G401.6 (cell line): ENCODE data around the gene SPEM3.

Source experiments
- FAIRE-seq: peaks from 2 replicates; lab custom pipeline; 2012; peaks lifted over from hg19 to GRCh38; lab: Jason Lieb, UNC

SPEM3 gene

GRCh38 chr17:7428557-7428956 is at the start of gene SPEM3:
Gene SPEM3, plus strand, starts transcription at chr17:7428857. Its CDS starts 46 bp downstream, at chr17:7428903.
- FAIRE-seq = no peak

GRCh38 chr17:7379134-7379533 is 49.5 kb upstream of the SPEM3 start:
- no peak for FAIRE-seq

- FAIRE-seq = no peak
Observed at GRCh38 chr17:7380321-7380720, 48.3 kb upstream of the SPEM3 start.

- FAIRE-seq = no peak
Observed at GRCh38 chr17:7380855-7381683, 47.6 kb upstream of the SPEM3 start, which contains the start of gene TNK1. Gene TNK1, plus strand, starts transcription at chr17:7381089. Its CDS starts 1,838 bp downstream, at chr17:7382927.

GRCh38 chr17:7382901-7383300 is 45.8 kb upstream of the SPEM3 start:
- no peak for FAIRE-seq

- no peak for FAIRE-seq
Observed at GRCh38 chr17:7383371-7383741, 45.3 kb upstream of the SPEM3 start.

- FAIRE-seq = no peak
Observed at GRCh38 chr17:7383742-7384488, 44.7 kb upstream of the SPEM3 start.

GRCh38 chr17:7384489-7385081 is 44.1 kb upstream of the SPEM3 start:
- no peak for FAIRE-seq

GRCh38 chr17:7388856-7389255 is 39.8 kb upstream of the SPEM3 start:
- FAIRE-seq = no peak

- FAIRE-seq = no peak
Observed at GRCh38 chr17:7389924-7390910, 38.4 kb upstream of the SPEM3 start.

GRCh38 chr17:7391307-7391706 is 37.4 kb upstream of the SPEM3 start:
- FAIRE-seq = no peak

GRCh38 chr17:7392696-7393612 is 35.7 kb upstream of the SPEM3 start:
- no peak for FAIRE-seq

GRCh38 chr17:7393613-7394451 is 34.8 kb upstream of the SPEM3 start:
- no peak for FAIRE-seq

- FAIRE-seq = no peak
Observed at GRCh38 chr17:7394452-7395191, 34.0 kb upstream of the SPEM3 start, which contains the start of gene PLSCR3. Gene PLSCR3, minus strand, starts transcription at chr17:7394525. Its CDS starts 415 bp downstream, at chr17:7394110.

GRCh38 chr17:7396147-7396546 is 32.5 kb upstream of the SPEM3 start:
- no peak for FAIRE-seq

- FAIRE-seq = no peak
Observed at GRCh38 chr17:7398612-7399011, 30.0 kb upstream of the SPEM3 start.

GRCh38 chr17:7403043-7403726 is 25.5 kb upstream of the SPEM3 start:
- FAIRE-seq = no peak

- no peak for FAIRE-seq
Observed at GRCh38 chr17:7403727-7403976, 25.0 kb upstream of the SPEM3 start.
